ENCODE results near the gene SPEN. TPM values are rescaled to one million over a fixed set of nuclear protein-coding genes. Genes with fewer than 3 reads are reported as not detected.
"Not testable (repeated sequence)": the region's sequence is repeated elsewhere in the genome, so short reads cannot be mapped to it uniquely, and the experiment has no call there.

The SPEN gene
- total RNA-seq, 5 donors from 2014 or later (not counting 1 experiment from before 2014, with no cell fraction given): 69.9 to 81.1 (median 72.1) TPM

DNA sequence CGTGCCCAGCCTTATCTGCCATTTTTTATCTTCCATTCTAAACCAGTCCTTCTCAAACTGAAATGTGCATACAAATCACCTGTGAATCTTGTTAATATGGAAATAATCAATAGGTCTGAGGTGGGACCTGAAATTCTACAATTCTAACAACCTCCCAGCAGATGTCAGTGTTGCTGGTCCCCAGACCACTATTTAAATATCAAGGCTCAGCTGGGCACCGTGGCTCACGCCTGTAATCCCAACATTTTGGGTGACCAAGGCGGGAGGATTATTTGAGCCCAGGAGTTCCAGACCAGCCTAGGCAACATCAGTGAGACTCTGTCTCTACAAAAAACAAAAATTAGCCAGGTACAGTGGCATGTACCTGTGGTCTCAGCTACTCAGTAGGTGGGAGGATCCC, 44.1 kb upstream of the SPEN start:
- Mint-ChIP-seq H3K4me3 (no peak overlapping the region), H3K36me3 (no peaks in the 10 kb centered on the region), H3K4me1 (no peaks in the 10 kb centered on the region), H3K9me3 (no peaks in the 10 kb centered on the region), H3K27me3 (peaks cover 7 to 10% of the 10 kb centered on the region in 2 donors), H3K27ac (no peak overlapping the region)
- H3K4me3 ChIP-seq (ENCODE audit: control insufficient read depth in 1 of 2, extremely low read depth in 1 of 2, low read length in 1 of 2): no peak overlapping the region
- peaks cover 0 to 20% of the 10 kb centered on the region in 2 experiments for H3K27me3 ChIP-seq (replicated peaks in 1 of 2; ENCODE audit: control insufficient read depth in 2 of 2, extremely low read depth in 1 of 2, insufficient read depth in 2 of 2, low read length in 1 of 2)
- WGBS (ENCODE audit: insufficient coverage): 21% methylated on average over 3 of the region's 4 CpGs
- peak in 9 of 35 experiments; percentile 3 to 54 (median 6) for DNase-seq
- peak in 1 of 4 experiments; percentile 36 for ATAC-seq (replicated peaks in 1 of 4)
- ChIA-PET CTCF (no interaction called here), POLR2A (no interaction called here)
- H3K9me3 ChIP-seq: no peaks in the 10 kb centered on the region
- H3K4me1 ChIP-seq (ENCODE audit: control insufficient read depth in 1 of 2, extremely low read depth in 1 of 2, insufficient read depth in 2 of 2, low read length in 2 of 2): no peaks in the 10 kb centered on the region
- H3K36me3 ChIP-seq (ENCODE audit: control insufficient read depth in 2 of 2, extremely low read depth in 1 of 2, insufficient read depth in 1 of 2, low read length in 1 of 2): no peaks in the 10 kb centered on the region
- no peak overlapping the region for H3K27ac ChIP-seq (ENCODE audit: low read length)

DNA sequence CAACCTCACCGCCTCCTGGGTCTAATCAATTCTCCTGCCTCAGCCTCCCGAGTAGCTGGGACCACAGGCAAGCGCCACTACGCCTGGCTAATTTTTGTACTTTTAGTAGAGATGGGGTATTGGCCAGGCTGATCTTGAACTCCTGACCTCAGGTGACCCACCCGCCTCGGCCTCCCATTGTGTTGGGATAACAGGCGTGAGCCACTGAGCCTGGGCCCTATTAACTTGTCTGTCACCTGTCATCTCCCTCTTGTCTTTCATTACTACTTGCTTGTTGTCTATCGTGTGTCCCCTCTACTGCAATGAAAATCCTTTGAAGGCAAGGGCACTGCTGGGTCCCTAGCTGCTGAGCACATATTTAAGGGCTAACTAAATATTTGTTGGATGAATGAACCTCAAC, 43.4 kb upstream of the SPEN start:
- DNase-seq (no peak), ATAC-seq (replicated peaks in 1 of 4) (no peak)
- no peaks in the 10 kb centered on the region for H3K9me3 Mint-ChIP-seq
- H3K9me3 ChIP-seq: no peaks in the 10 kb centered on the region
- H3K27ac ChIP-seq (ENCODE audit: low read length): no peak overlapping the region
- H3K4me3 ChIP-seq (ENCODE audit: control insufficient read depth in 1 of 2, extremely low read depth in 1 of 2, low read length in 1 of 2): no peak overlapping the region
- no peaks in the 10 kb centered on the region for H3K4me1 Mint-ChIP-seq
- peaks cover 0 to 20% of the 10 kb centered on the region in 2 experiments for H3K27me3 ChIP-seq (replicated peaks in 1 of 2; ENCODE audit: control insufficient read depth in 2 of 2, extremely low read depth in 1 of 2, insufficient read depth in 2 of 2, low read length in 1 of 2)
- WGBS (ENCODE audit: insufficient coverage): 89% methylated on average over 4 of the region's 8 CpGs
- CTCF ChIA-PET: no interaction called here
- peaks cover 7 to 10% of the 10 kb centered on the region in 2 donors for H3K27me3 Mint-ChIP-seq
- no peaks in the 10 kb centered on the region for H3K36me3 Mint-ChIP-seq
- POLR2A ChIA-PET: no interaction called here
- H3K4me1 ChIP-seq (ENCODE audit: control insufficient read depth in 1 of 2, extremely low read depth in 1 of 2, insufficient read depth in 2 of 2, low read length in 2 of 2): no peaks in the 10 kb centered on the region
- H3K27ac Mint-ChIP-seq: no peak overlapping the region
- no peaks in the 10 kb centered on the region for H3K36me3 ChIP-seq (ENCODE audit: control insufficient read depth in 2 of 2, extremely low read depth in 1 of 2, insufficient read depth in 1 of 2, low read length in 1 of 2)
- no peak overlapping the region for H3K4me3 Mint-ChIP-seq

DNA sequence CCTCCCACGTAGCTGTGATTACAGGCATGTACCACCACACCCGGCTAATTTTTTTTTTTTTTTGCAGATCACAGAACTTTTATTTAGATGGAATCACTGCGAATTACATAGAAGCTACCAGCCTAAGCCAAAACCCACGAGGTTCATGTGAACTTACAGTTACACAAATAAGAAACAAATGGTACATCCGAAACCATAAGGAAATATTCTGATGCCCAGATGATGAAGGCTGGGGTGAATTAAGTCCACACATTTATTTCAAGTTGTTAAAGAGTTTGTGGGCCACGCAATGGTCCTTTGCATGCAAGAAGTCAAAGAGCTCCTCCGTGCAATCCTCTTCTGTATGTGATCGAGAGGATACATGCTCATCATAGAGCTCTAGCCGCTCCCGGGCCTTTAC, 40.4 kb upstream of the SPEN start:
- ChIA-PET POLR2A (no interaction called here), CTCF (interaction anchor here (0.5 to 1.0 kb wide), 4 partner anchors 8 to 408 kb away, joined by 3 read pairs; no protein-coding TSS in a partner anchor)
- DNase-seq: no peak
- Mint-ChIP-seq H3K36me3 (no peaks in the 10 kb centered on the region), H3K4me3 (no peak overlapping the region), H3K9me3 (no peaks in the 10 kb centered on the region), H3K4me1 (no peaks in the 10 kb centered on the region), H3K27ac (no peak overlapping the region), H3K27me3 (peaks cover 1% of the 10 kb centered on the region in 2 donors)
- Histone ChIP-seq H3K9me3 (no peaks in the 10 kb centered on the region), H3K27ac (ENCODE audit: low read length) (no peak overlapping the region), H3K4me3 (ENCODE audit: control insufficient read depth in 1 of 2, extremely low read depth in 1 of 2, low read length in 1 of 2) (no peak overlapping the region), H3K36me3 (ENCODE audit: control insufficient read depth in 2 of 2, extremely low read depth in 1 of 2, insufficient read depth in 1 of 2, low read length in 1 of 2) (no peaks in the 10 kb centered on the region), H3K4me1 (ENCODE audit: control insufficient read depth in 1 of 2, extremely low read depth in 1 of 2, insufficient read depth in 2 of 2, low read length in 2 of 2) (no peaks in the 10 kb centered on the region), H3K27me3 (replicated peaks in 1 of 2; ENCODE audit: control insufficient read depth in 2 of 2, extremely low read depth in 1 of 2, insufficient read depth in 2 of 2, low read length in 1 of 2) (peaks cover 0 to 2% of the 10 kb centered on the region in 2 experiments)
- 94% methylated on average over 6 of the region's 10 CpGs for WGBS (ENCODE audit: insufficient coverage)
- no peak for ATAC-seq (replicated peaks in 1 of 4)

DNA sequence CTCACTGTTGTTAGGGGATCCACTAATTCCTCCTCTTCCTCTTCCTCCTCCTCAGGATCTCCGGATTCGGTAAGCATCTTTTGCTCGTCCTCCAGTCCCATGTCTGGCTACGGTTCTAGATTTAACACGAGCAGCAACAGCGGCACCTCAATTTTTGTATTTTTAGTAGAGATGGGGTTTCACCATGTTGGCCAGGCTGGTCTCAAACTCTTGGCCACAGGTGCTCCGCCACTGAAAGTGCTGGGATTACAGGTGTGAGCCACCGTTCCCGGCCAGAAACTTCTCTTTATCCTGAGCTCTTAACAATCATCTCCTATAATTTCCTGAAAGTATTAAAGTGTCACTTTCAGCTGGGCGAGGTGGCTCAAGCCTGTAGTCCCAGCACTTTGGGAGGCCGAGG, 40.0 kb upstream of the SPEN start, which contains the start of gene UQCRHL:
TSS of gene UQCRHL (minus strand) at position 101 of the 400 bp plus-strand sequence. CDS start at position 101, 0 bp downstream.
- H3K4me3 ChIP-seq (ENCODE audit: control insufficient read depth in 1 of 2, extremely low read depth in 1 of 2, low read length in 1 of 2); H3K9me3 Mint-ChIP-seq; H3K36me3 Mint-ChIP-seq; H3K27me3 Mint-ChIP-seq; H3K9me3 ChIP-seq; H3K36me3 ChIP-seq (ENCODE audit: control insufficient read depth in 2 of 2, extremely low read depth in 1 of 2, insufficient read depth in 1 of 2, low read length in 1 of 2); DNase-seq; H3K27me3 ChIP-seq (replicated peaks in 1 of 2; ENCODE audit: control insufficient read depth in 2 of 2, extremely low read depth in 1 of 2, insufficient read depth in 2 of 2, low read length in 1 of 2); H3K27ac ChIP-seq (ENCODE audit: low read length); H3K4me1 ChIP-seq (ENCODE audit: control insufficient read depth in 1 of 2, extremely low read depth in 1 of 2, insufficient read depth in 2 of 2, low read length in 2 of 2); ATAC-seq (replicated peaks in 1 of 4); H3K27ac Mint-ChIP-seq; POLR2A ChIA-PET; H3K4me3 Mint-ChIP-seq; H3K4me1 Mint-ChIP-seq: not testable (repeated sequence)
- CTCF ChIA-PET: interaction anchor here (0.5 to 1.0 kb wide), 4 partner anchors 8 to 409 kb away, joined by 3 read pairs; no protein-coding TSS in a partner anchor
- 90% methylated on average over 2 of the region's 11 CpGs for WGBS (ENCODE audit: insufficient coverage)

DNA sequence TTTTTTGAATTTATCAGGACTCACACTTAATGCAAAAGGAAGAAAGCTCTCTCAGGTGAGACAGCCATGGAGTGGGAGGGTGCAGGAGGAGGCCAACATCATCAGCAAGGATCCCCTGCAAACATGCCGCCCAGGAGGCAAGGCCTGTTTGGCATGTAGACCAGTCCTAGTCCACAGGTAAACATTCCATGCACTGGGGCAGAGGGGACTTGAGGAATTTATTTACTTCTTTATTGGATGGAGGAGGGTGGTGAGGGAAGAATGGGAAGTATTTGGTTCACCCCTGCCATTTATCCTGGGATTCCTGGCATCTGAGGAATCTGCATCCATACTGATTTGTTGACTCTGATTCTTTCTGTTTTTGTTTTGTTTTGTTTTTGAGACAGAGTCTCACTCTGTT, 38.6 kb upstream of the SPEN start:
- DNase-seq: no peak
- H3K4me1 Mint-ChIP-seq: no peaks in the 10 kb centered on the region
- CTCF ChIA-PET: no interaction called here
- 80% methylated on average over 1 of the region's 1 CpG for WGBS (ENCODE audit: insufficient coverage)
- POLR2A ChIA-PET: no interaction called here
- Histone ChIP-seq H3K27me3 (replicated peaks in 1 of 2; ENCODE audit: control insufficient read depth in 2 of 2, extremely low read depth in 1 of 2, insufficient read depth in 2 of 2, low read length in 1 of 2) (no peaks in the 10 kb centered on the region), H3K9me3 (no peaks in the 10 kb centered on the region), H3K4me1 (ENCODE audit: control insufficient read depth in 1 of 2, extremely low read depth in 1 of 2, insufficient read depth in 2 of 2, low read length in 2 of 2) (no peaks in the 10 kb centered on the region), H3K36me3 (ENCODE audit: control insufficient read depth in 2 of 2, extremely low read depth in 1 of 2, insufficient read depth in 1 of 2, low read length in 1 of 2) (no peaks in the 10 kb centered on the region), H3K4me3 (ENCODE audit: control insufficient read depth in 1 of 2, extremely low read depth in 1 of 2, low read length in 1 of 2) (no peak overlapping the region), H3K27ac (ENCODE audit: low read length) (no peak overlapping the region)
- no peaks in the 10 kb centered on the region for H3K36me3 Mint-ChIP-seq
- H3K9me3 Mint-ChIP-seq: no peaks in the 10 kb centered on the region
- no peak overlapping the region for H3K27ac Mint-ChIP-seq
- H3K27me3 Mint-ChIP-seq: no peaks in the 10 kb centered on the region
- ATAC-seq (replicated peaks in 1 of 4): no peak
- no peak overlapping the region for H3K4me3 Mint-ChIP-seq

DNA sequence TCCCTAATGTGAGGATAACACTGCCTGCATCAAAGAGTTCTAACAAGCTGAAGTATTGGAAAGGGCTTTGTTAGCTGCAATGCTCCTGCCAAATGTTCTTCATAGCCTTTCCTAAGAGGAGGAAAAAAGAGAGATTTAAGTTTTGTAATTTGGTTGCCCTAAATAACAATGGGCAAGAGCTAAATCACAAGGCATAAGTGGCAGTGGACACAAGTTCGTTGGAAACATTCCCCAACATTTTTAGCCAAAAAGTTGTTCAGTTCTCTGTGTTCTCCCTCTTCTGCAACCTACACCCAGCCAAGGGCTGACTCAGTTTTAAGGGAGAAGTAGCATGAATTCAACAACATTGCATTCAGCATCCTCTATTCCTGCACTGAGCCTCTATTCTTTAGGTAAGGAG, 37.4 kb upstream of the SPEN start:
- H3K4me1 ChIP-seq (ENCODE audit: control insufficient read depth in 1 of 2, extremely low read depth in 1 of 2, insufficient read depth in 2 of 2, low read length in 2 of 2): no peaks in the 10 kb centered on the region
- CTCF ChIA-PET: interaction anchor here in 1 of 2 donors (0.6 to 0.7 kb wide), 2 partner anchors 36 to 217 kb away, joined by 4 to 6 read pairs; no protein-coding TSS in a partner anchor
- H3K9me3 Mint-ChIP-seq: no peaks in the 10 kb centered on the region
- WGBS (ENCODE audit: insufficient coverage): no CpG with 5 or more reads among the region's 1 CpG
- H3K9me3 ChIP-seq: no peaks in the 10 kb centered on the region
- H3K27ac Mint-ChIP-seq: no peak overlapping the region
- H3K4me3 Mint-ChIP-seq: no peak overlapping the region
- no peak overlapping the region for H3K27ac ChIP-seq (ENCODE audit: low read length)
- DNase-seq (no peak), ATAC-seq (replicated peaks in 1 of 4) (no peak)
- no peaks in the 10 kb centered on the region for H3K4me1 Mint-ChIP-seq
- H3K4me3 ChIP-seq (ENCODE audit: control insufficient read depth in 1 of 2, extremely low read depth in 1 of 2, low read length in 1 of 2): no peak overlapping the region
- no peaks in the 10 kb centered on the region for H3K36me3 Mint-ChIP-seq
- H3K36me3 ChIP-seq (ENCODE audit: control insufficient read depth in 2 of 2, extremely low read depth in 1 of 2, insufficient read depth in 1 of 2, low read length in 1 of 2): no peaks in the 10 kb centered on the region
- POLR2A ChIA-PET: no interaction called here
- H3K27me3 Mint-ChIP-seq: no peaks in the 10 kb centered on the region
- H3K27me3 ChIP-seq (replicated peaks in 1 of 2; ENCODE audit: control insufficient read depth in 2 of 2, extremely low read depth in 1 of 2, insufficient read depth in 2 of 2, low read length in 1 of 2): no peaks in the 10 kb centered on the region

DNA sequence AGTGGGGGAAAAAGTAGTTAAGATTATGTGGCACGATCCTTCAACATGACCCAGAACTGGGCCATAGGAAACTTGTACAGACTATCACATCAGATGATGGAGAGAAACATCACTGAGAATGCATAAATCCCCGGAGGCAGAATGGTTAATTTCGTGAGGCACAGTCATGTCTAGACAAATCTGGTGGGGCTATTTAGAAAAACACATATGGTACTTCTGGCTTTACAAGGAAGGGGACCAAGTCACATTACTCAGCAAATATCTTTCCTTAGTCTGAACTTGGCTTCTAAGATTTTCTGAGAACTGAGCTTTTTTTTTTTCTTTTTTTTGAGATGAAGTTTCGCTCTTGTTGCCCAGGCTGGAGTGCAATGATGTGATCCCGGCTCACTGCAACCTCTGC, 30.8 kb upstream of the SPEN start:
- no peaks in the 10 kb centered on the region for H3K27me3 Mint-ChIP-seq
- Histone ChIP-seq H3K27me3 (replicated peaks in 1 of 2; ENCODE audit: control insufficient read depth in 2 of 2, extremely low read depth in 1 of 2, insufficient read depth in 2 of 2, low read length in 1 of 2) (no peaks in the 10 kb centered on the region), H3K36me3 (ENCODE audit: control insufficient read depth in 2 of 2, extremely low read depth in 1 of 2, insufficient read depth in 1 of 2, low read length in 1 of 2) (no peaks in the 10 kb centered on the region), H3K4me1 (ENCODE audit: control insufficient read depth in 1 of 2, extremely low read depth in 1 of 2, insufficient read depth in 2 of 2, low read length in 2 of 2) (no peaks in the 10 kb centered on the region), H3K27ac (ENCODE audit: low read length) (no peak overlapping the region), H3K9me3 (no peaks in the 10 kb centered on the region), H3K4me3 (ENCODE audit: control insufficient read depth in 1 of 2, extremely low read depth in 1 of 2, low read length in 1 of 2) (no peak overlapping the region)
- no peak overlapping the region for H3K4me3 Mint-ChIP-seq
- ATAC-seq (replicated peaks in 1 of 4) (no peak), DNase-seq (no peak)
- no peaks in the 10 kb centered on the region for H3K36me3 Mint-ChIP-seq
- no peak overlapping the region for H3K27ac Mint-ChIP-seq
- POLR2A ChIA-PET: interaction anchor here in 1 of 2 donors (0.6 kb wide), 1 partner anchor 98 kb away, joined by 3 read pairs; no protein-coding TSS in a partner anchor
- CTCF ChIA-PET: interaction anchor here (0.6 to 1.6 kb wide), 3 partner anchors 13 to 32 kb away, joined by 3 to 6 read pairs (median 3); no protein-coding TSS in a partner anchor
- 100% methylated on average over 1 of the region's 5 CpGs for WGBS (ENCODE audit: insufficient coverage)
- peaks cover 4 to 6% (median 5%) of the 10 kb centered on the region in 3 donors for H3K4me1 Mint-ChIP-seq
- no peaks in the 10 kb centered on the region for H3K9me3 Mint-ChIP-seq
